Mucosa of descending colon (tissue), 3 donors: ENCODE measurements around the gene HECTD4. TPM values are rescaled to one million over a fixed set of nuclear protein-coding genes. Genes with fewer than 3 reads are reported as not detected.
A peak's percentile ranks its signal among the peaks of the same experiment; 100 is the strongest.

Experiments
- ATAC-seq: fragments of 200-7000 bp; cut with Tn5 transposase; one replicate; pipeline ENCODE4 v1.9.1; 2020; ENCODE audit warnings: mild to moderate bottlenecking, moderate library complexity
- DNase-seq, 3 donors: peaks; one replicate each; pipeline ENCODE4 v3.0.0-alpha.2; 2020
- H3K36me3 ChIP-seq: fragments of 200-600 bp; one replicate; pipeline ENCODE4 v1.8.0; 2021; ENCODE audit warnings: low read depth, mild to moderate bottlenecking
- H3K4me1 ChIP-seq: fragments of 200-600 bp; one replicate; pipeline ENCODE4 v1.8.0; 2021; ENCODE audit warnings: low read depth, mild to moderate bottlenecking
- H3K4me3 ChIP-seq: fragments of 200-600 bp; one replicate; pipeline ENCODE4 v1.8.0; 2021; ENCODE audit warnings: mild to moderate bottlenecking
- H3K9me3 ChIP-seq: fragments of 200-600 bp; one replicate; pipeline ENCODE4 v1.8.0; 2021; ENCODE audit warnings: mild to moderate bottlenecking
- CTCF ChIP-seq: fragments of 200-600 bp; IDR thresholded peaks from one replicate; pipeline ENCODE4 v1.8.0; 2022; ENCODE audit warnings: antibody characterized with exemption, mild to moderate bottlenecking
- intact Hi-C, 2 donors: fragments of 100-400 bp; cut with DNase I in 1 of 2; cut with micrococcal nuclease in 1 of 2; formaldehyde crosslinking; loops; one replicate each; pipeline versions ENCODE4 v1.11.0 to v1.11.1; 2022; cut with DNase I, micrococcal nuclease
- total RNA-seq, 3 donors: library from RNA; stranded (reverse); fragmentation: NEBNext Ultra II Directional in 2 of 3; extraction: Animal tissue kit (Norgen Biotek cat#: 25700) in 2 of 3; gene quantifications; one replicate each; pipeline versions ENCODE4 v1.2.1 to v1.2.4, GENCODE V29; 2021 to 2023
- donor health status: DM: no; HTN: no; CAD: no; lungs with moderate emphysema.
- donor health status: DM: no; HTN: no; CAD: no.
- donor health status: DM: no; HTN: yes; CAD: no.

The HECTD4 gene
- total RNA-seq, 3 donors from 2014 or later = 57.0 to 75.5 (median 59.7) TPM

DNA sequence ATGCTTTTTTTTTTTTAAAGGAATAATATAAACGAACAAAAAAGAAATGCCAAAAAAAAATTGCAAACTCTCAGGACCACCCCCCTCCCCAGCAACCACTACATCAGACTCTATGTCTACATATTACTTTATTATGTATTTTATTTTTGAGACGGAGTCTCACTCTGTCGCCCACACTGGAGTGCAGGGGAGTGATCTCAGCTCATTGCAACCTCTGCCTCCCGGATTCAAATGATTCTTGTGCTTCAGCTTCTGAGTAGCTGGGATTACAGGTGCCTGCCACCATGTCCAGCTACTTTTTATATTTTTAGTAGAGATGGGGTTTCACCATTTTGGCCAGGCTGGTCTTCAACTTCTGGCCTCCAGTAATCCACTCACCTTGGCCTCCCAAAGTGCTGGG is 22.9 kb downstream of the HECTD4 start:
- no peak overlapping the region for H3K4me3 ChIP-seq
- no peak for TF ChIP-seq CTCF
- DNase-seq = no peak
- H3K36me3 ChIP-seq = no peaks in the 10 kb centered on the region
- H3K4me1 ChIP-seq = no peaks in the 10 kb centered on the region
- ATAC-seq = no peak
- intact Hi-C loops = no loop called here
- no peaks in the 10 kb centered on the region for H3K9me3 ChIP-seq

DNA sequence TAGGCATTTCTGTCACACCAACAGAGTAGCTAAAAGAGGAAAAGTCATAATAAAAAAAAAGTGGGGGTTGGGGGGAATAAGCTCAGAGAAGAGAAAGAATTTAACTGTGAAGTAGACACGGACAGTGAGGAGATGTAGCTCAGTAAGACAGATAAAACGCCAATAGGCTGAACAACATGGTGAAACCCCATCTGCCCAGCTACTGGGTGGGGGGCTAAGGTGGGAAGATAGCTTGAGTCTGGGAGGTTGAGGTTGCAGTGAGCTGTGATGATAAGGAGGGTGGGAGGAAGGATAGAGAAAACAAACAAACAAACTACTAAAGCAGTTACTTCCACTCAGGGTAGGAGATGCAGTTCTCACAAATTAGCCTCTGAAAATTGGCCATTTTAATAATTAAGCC is 25.0 kb downstream of the HECTD4 start:
- Histone ChIP-seq H3K4me1 (no peaks in the 10 kb centered on the region), H3K4me3 (no peak overlapping the region), H3K9me3 (no peaks in the 10 kb centered on the region), H3K36me3 (no peaks in the 10 kb centered on the region)
- intact Hi-C loops = no loop called here
- no peak for TF ChIP-seq CTCF
- no peak for ATAC-seq
- no peak for DNase-seq

DNA sequence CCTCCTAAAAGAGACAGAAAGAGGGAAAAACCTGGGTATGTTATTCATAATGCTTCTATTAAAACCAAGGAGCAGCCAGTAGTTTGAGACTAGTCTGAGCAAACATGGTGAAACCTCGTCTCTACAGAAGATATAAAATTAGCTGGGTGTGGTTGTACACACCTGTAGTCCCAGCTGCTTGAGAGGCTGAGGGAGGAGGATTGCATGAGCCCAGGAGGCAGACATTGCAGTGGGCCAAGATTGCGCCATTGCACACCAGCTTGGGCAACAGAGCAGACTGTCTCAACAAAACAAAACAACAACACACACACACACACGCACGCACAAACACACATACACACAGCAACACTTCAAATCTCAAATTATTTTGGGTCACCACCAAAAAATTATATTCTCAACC is 27.8 kb downstream of the HECTD4 start:
- Histone ChIP-seq H3K36me3 (no peaks in the 10 kb centered on the region), H3K9me3 (no peaks in the 10 kb centered on the region), H3K4me3 (no peak overlapping the region), H3K4me1 (peaks cover 18% of the 10 kb centered on the region)
- ATAC-seq (peak; percentile 39), DNase-seq (no peak)
- TF ChIP-seq CTCF = no peak
- intact Hi-C loops = no loop called here

GRCh38 chr12:112353393-112353792 is 28.8 kb downstream of the HECTD4 start:
- intact Hi-C loops = no loop called here
- ATAC-seq (no peak), DNase-seq (no peak)
- H3K4me1 ChIP-seq = peaks cover 18% of the 10 kb centered on the region
- TF ChIP-seq CTCF = no peak
- no peak overlapping the region for H3K4me3 ChIP-seq
- no peaks in the 10 kb centered on the region for H3K9me3 ChIP-seq
- no peaks in the 10 kb centered on the region for H3K36me3 ChIP-seq

- ATAC-seq = no peak
- Histone ChIP-seq H3K4me3 (no peak overlapping the region), H3K4me1 (peaks cover 18% of the 10 kb centered on the region), H3K36me3 (no peaks in the 10 kb centered on the region), H3K9me3 (no peaks in the 10 kb centered on the region)
- intact Hi-C loops = no loop called here
- TF ChIP-seq CTCF = no peak
- DNase-seq = no peak
These were observed 29.3 kb downstream of the HECTD4 start for GRCh38 chr12:112352921-112353320.
